Thyroid gland (tissue), 4 donors: Measurements from ENCODE around the gene GPR107. TPM values are rescaled to one million over a fixed set of nuclear protein-coding genes. Genes with fewer than 3 reads are reported as not detected.

Source experiments
- DNase-seq, 2 donors: peaks; one replicate each; pipeline ENCODE4 v3.0.0-alpha.2; 2019
- H3K27ac ChIP-seq, 3 donors: fragments of 200-600 bp; sonication (generic); 1 replicate in 2 of 3; 2 replicates in 1 of 3; pipeline ENCODE4 v1.5.1; 2016 to 2019; ENCODE audit warnings: mild to moderate bottlenecking in 1 of 3, moderate library complexity in 1 of 3
- H3K27me3 ChIP-seq: fragments of 200-600 bp; sonication (generic); one replicate; pipeline ENCODE4 v1.5.1; 2019
- H3K36me3 ChIP-seq, 2 donors: fragments of 200-600 bp; sonication (generic); one replicate each; pipeline ENCODE4 v1.5.1; 2016 to 2019
- H3K4me1 ChIP-seq, 2 donors: fragments of 200-600 bp; sonication (generic); one replicate each; pipeline ENCODE4 v1.5.1; 2017 to 2019
- H3K4me3 ChIP-seq, 3 donors: fragments of 200-600 bp; sonication (generic); replicated peaks in 1 of 3; 1 replicate in 2 of 3; 2 replicates in 1 of 3; pipeline ENCODE4 v1.5.1; 2016; ENCODE audit warnings: mild to moderate bottlenecking in 1 of 3
- H3K9me3 ChIP-seq: fragments of 200-600 bp; sonication (generic); one replicate; pipeline ENCODE4 v1.5.1; 2017
- POLR2A ChIP-seq, 2 donors: fragments of 450-650 bp; IDR thresholded peaks; one replicate each; pipeline ENCODE4 v1.6.1; 2017; ENCODE audit warnings: antibody characterized with exemption in 2 of 2, mild to moderate bottlenecking in 2 of 2, moderate library complexity in 1 of 2
- whole genome bisulfite sequencing, 2 donors: methylation state at CpG; one replicate each; pipeline ENCODE4 v1.1.5; 2017; 5-methylcytosine and 5-hydroxymethylcytosine counted together
- intact Hi-C: fragments of 100-400 bp; cut with DNase I; formaldehyde crosslinking; loops from one replicate; pipeline ENCODE4 v1.15.1; 2023
- total RNA-seq, 4 donors: library from RNA; depleted of rRNA; stranded (reverse); fragments of >200 nt; gene quantifications; one replicate each; pipeline ENCODE4 v1.2.3, GENCODE V29; 2016
- TF ChIP-seq, protein P1 (sequence below), 6 experiments: fragments of 200-600 bp in 3 of 6; fragments of 450-650 bp in 3 of 6; sonication (generic) in 3 of 6; IDR thresholded peaks; one replicate each; pipeline ENCODE4 v1.5.1; 2016 to 2019; ENCODE audit warnings: antibody characterized with exemption in 6 of 6, mild to moderate bottlenecking in 2 of 6, inconsistent platforms in 1 of 6, moderate library complexity in 1 of 6

Gene GPR107
- total RNA-seq, 4 donors from 2014 or later = 43.5 to 65.6 (median 58.7) TPM

GRCh38 chr9:130039528-130040147, 14.1 kb upstream of the GPR107 start:
- WGBS, 2 donors = 86 to 91% methylated on average over 6 of the region's 6 CpGs
- no peaks in the 10 kb centered on the region for H3K36me3 ChIP-seq
- DNase-seq = no peak
- no peak overlapping the region for H3K4me3 ChIP-seq
- no peak for TF ChIP-seq POLR2A (IDR thresholded peaks at IDR 0.05)
- TF ChIP-seq, protein P1, sequence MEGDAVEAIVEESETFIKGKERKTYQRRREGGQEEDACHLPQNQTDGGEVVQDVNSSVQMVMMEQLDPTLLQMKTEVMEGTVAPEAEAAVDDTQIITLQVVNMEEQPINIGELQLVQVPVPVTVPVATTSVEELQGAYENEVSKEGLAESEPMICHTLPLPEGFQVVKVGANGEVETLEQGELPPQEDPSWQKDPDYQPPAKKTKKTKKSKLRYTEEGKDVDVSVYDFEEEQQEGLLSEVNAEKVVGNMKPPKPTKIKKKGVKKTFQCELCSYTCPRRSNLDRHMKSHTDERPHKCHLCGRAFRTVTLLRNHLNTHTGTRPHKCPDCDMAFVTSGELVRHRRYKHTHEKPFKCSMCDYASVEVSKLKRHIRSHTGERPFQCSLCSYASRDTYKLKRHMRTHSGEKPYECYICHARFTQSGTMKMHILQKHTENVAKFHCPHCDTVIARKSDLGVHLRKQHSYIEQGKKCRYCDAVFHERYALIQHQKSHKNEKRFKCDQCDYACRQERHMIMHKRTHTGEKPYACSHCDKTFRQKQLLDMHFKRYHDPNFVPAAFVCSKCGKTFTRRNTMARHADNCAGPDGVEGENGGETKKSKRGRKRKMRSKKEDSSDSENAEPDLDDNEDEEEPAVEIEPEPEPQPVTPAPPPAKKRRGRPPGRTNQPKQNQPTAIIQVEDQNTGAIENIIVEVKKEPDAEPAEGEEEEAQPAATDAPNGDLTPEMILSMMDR (IDR thresholded peaks at IDR 0.05) = no peak
- no peak overlapping the region for H3K27ac ChIP-seq
- H3K9me3 ChIP-seq = no peaks in the 10 kb centered on the region
- peaks cover 41 to 61% of the 10 kb centered on the region in 2 donors for H3K4me1 ChIP-seq
- intact Hi-C loops = loop anchor here (5.0 kb wide), 1 partner anchor 152 kb away; no protein-coding TSS in a partner anchor
- H3K27me3 ChIP-seq = no peaks in the 10 kb centered on the region

GRCh38 chr9:130040984-130041647, 12.6 kb upstream of the GPR107 start:
- Histone ChIP-seq H3K4me1 (peaks cover 43 to 58% of the 10 kb centered on the region in 2 donors), H3K4me3 (peak overlapping the region in 2 of 3 donors; percentile 88 to 89), H3K27me3 (no peaks in the 10 kb centered on the region), H3K27ac (peak overlapping the region; percentile 96 to 99 (median 98)), H3K36me3 (no peaks in the 10 kb centered on the region), H3K9me3 (no peaks in the 10 kb centered on the region)
- TF ChIP-seq, protein P1 (IDR thresholded peaks at IDR 0.05) = no peak
- no peak for TF ChIP-seq POLR2A (IDR thresholded peaks at IDR 0.05)
- WGBS, 2 donors = 84 to 89% methylated on average over 7 of the region's 7 CpGs
- DNase-seq = no peak
- intact Hi-C loops = loop anchor here (5.0 kb wide), 1 partner anchor 154 kb away; no protein-coding TSS in a partner anchor

- intact Hi-C loops = loop anchor here (5.0 kb wide), 1 partner anchor 155 kb away; no protein-coding TSS in a partner anchor
- Histone ChIP-seq H3K9me3 (no peaks in the 10 kb centered on the region), H3K4me1 (peaks cover 40 to 51% of the 10 kb centered on the region in 2 donors), H3K36me3 (no peaks in the 10 kb centered on the region), H3K4me3 (peak overlapping the region; percentile 63 to 89 (median 88)), H3K27me3 (no peaks in the 10 kb centered on the region), H3K27ac (peak overlapping the region; percentile 96 to 99 (median 98))
- 1 to 2% methylated on average over 22 to 31 of the region's 31 CpGs for WGBS, 2 donors
- peak in 1 of 2 donors; percentile 45 for DNase-seq
- peak in 1 of 2 donors; percentile 46 for TF ChIP-seq POLR2A (IDR thresholded peaks at IDR 0.05)
- TF ChIP-seq, protein P1 (IDR thresholded peaks at IDR 0.05) = no peak
Measured at GRCh38 chr9:130041648-130042405, 11.9 kb upstream of the GPR107 start.

DNA sequence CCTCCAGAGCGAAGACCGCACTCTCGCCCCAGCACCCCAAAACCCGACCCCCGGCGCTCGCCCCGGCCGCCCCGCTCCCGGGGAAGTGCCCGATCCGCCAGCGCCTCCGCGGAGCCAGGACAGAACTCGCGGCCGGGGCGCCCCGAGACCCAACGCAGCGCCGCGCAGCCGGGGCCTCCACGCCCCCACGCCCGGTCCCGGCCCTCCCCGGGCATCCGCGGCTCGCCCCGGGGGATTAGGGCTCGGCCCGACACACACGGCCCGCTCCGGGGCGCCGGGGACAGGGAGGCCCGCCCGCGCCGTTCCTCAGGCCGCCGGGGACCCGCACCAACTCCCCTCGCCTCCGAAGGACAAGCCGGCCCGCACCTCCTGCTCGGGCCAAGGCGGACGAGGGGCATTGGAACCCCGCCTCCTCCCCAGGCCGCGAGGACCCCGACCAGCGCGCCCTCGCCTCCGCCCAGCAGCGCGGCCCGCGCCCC, 11.3 kb upstream of the GPR107 start:
- peak overlapping the region; percentile 63 to 89 (median 88) for H3K4me3 ChIP-seq
- no peaks in the 10 kb centered on the region for H3K36me3 ChIP-seq
- WGBS, 2 donors = 0% methylated on average over 1 to 8 of the region's 68 CpGs
- H3K27ac ChIP-seq = peak overlapping the region; percentile 96 to 99 (median 98)
- intact Hi-C loops = loop anchor here (5.0 kb wide), 1 partner anchor 155 kb away; no protein-coding TSS in a partner anchor
- no peaks in the 10 kb centered on the region for H3K9me3 ChIP-seq
- DNase-seq = peak in 1 of 2 donors; percentile 38
- H3K27me3 ChIP-seq = no peaks in the 10 kb centered on the region
- no peak for TF ChIP-seq POLR2A (IDR thresholded peaks at IDR 0.05)
- TF ChIP-seq, protein P1 (IDR thresholded peaks at IDR 0.05) = no peak
- H3K4me1 ChIP-seq = peaks cover 38 to 46% of the 10 kb centered on the region in 2 donors
